ENCODE measurements around the gene TAMALIN.

The TAMALIN gene

GRCh38 chr12:51985154-51985835 is 21.5 kb upstream of the TAMALIN start:
- no peak overlapping the region for H3K4me3 ChIP-seq (ENCODE audit: low read depth, low read length)
- no peak for DNase-seq
- H3K27me3 ChIP-seq (ENCODE audit: insufficient read depth, low read depth, severe bottlenecking) = no peaks in the 10 kb centered on the region
- no peak overlapping the region for H3K27ac ChIP-seq
- H3K9me3 ChIP-seq (ENCODE audit: severe bottlenecking) = no peaks in the 10 kb centered on the region
- TF ChIP-seq, protein P1, sequence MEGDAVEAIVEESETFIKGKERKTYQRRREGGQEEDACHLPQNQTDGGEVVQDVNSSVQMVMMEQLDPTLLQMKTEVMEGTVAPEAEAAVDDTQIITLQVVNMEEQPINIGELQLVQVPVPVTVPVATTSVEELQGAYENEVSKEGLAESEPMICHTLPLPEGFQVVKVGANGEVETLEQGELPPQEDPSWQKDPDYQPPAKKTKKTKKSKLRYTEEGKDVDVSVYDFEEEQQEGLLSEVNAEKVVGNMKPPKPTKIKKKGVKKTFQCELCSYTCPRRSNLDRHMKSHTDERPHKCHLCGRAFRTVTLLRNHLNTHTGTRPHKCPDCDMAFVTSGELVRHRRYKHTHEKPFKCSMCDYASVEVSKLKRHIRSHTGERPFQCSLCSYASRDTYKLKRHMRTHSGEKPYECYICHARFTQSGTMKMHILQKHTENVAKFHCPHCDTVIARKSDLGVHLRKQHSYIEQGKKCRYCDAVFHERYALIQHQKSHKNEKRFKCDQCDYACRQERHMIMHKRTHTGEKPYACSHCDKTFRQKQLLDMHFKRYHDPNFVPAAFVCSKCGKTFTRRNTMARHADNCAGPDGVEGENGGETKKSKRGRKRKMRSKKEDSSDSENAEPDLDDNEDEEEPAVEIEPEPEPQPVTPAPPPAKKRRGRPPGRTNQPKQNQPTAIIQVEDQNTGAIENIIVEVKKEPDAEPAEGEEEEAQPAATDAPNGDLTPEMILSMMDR (IDR thresholded peaks at IDR 0.05; ENCODE audit: low read depth, low read length) = no peak
- peaks cover 87% of the 10 kb centered on the region for H3K36me3 ChIP-seq

DNA sequence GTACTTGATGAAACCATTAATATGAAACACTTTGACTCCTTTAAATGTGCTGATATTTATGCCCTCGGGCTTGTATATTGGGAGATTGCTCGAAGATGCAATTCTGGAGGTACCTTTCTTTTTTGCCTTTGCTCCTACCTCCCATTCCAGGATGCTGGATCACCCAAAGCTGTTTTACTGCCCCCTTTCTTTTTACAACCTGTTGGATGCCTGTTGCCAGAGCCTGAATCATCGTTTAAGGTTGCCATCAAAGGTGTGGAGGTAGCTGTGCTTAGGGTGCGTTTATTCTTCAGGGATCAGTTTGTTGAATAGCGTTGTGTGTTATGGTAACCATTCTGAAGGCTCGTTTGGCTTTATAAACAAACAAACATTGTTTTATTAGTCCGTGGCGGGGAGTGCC is 19.9 kb upstream of the TAMALIN start:
- no peak overlapping the region for H3K27ac ChIP-seq
- no peak overlapping the region for H3K4me3 ChIP-seq (ENCODE audit: low read depth, low read length)
- no peaks in the 10 kb centered on the region for H3K27me3 ChIP-seq (ENCODE audit: insufficient read depth, low read depth, severe bottlenecking)
- H3K36me3 ChIP-seq = peaks cover 77% of the 10 kb centered on the region
- TF ChIP-seq, protein P1 (IDR thresholded peaks at IDR 0.05; ENCODE audit: low read depth, low read length) = no peak
- DNase-seq = no peak
- H3K9me3 ChIP-seq (ENCODE audit: severe bottlenecking) = no peaks in the 10 kb centered on the region

- Histone ChIP-seq H3K27ac (no peak overlapping the region), H3K27me3 (ENCODE audit: insufficient read depth, low read depth, severe bottlenecking) (no peaks in the 10 kb centered on the region), H3K9me3 (ENCODE audit: severe bottlenecking) (no peaks in the 10 kb centered on the region), H3K4me3 (ENCODE audit: low read depth, low read length) (no peak overlapping the region), H3K36me3 (peaks cover 60% of the 10 kb centered on the region)
- TF ChIP-seq, protein P1 (IDR thresholded peaks at IDR 0.05; ENCODE audit: low read depth, low read length) = no peak
- DNase-seq = no peak
Measured at GRCh38 chr12:51992246-51992645, 14.5 kb upstream of the TAMALIN start.

DNA sequence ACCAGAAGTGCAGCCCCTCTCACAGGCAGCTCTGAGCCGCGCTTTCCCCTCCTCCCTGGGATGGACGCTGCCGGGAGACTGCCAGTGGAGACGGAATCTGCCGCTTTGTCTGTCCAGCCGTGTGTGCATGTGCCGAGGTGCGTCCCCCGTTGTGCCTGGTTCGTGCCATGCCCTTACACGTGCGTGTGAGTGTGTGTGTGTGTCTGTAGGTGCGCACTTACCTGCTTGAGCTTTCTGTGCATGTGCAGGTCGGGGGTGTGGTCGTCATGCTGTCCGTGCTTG is 12.3 kb upstream of the TAMALIN start:
- Histone ChIP-seq H3K4me3 (ENCODE audit: low read depth, low read length) (no peak overlapping the region), H3K9me3 (ENCODE audit: severe bottlenecking) (no peaks in the 10 kb centered on the region), H3K27me3 (ENCODE audit: insufficient read depth, low read depth, severe bottlenecking) (no peaks in the 10 kb centered on the region), H3K36me3 (peaks cover 67% of the 10 kb centered on the region), H3K27ac (no peak overlapping the region)
- DNase-seq = no peak
- TF ChIP-seq, protein P1 (IDR thresholded peaks at IDR 0.05; ENCODE audit: low read depth, low read length) = no peak

DNA sequence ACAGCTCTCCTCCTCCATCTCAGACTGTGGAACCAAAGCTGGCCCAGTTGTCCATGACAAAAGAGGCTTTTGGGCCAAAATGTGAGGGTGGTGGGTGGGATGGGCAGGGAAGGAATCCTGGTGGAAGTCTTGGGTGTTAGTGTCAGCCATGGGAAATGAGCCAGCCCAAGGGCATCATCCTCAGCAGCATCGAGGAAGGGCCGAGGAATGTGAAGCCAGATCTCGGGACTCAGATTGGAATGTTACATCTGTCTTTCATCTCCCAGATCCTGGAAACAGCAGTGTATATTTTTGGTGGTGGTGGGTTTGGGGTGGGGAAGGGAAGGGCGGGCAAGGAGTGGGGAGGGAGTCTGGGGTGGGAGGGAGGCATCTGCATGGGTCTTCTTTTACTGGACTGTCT is 11.8 kb upstream of the TAMALIN start:
- H3K27me3 ChIP-seq (ENCODE audit: insufficient read depth, low read depth, severe bottlenecking) = no peaks in the 10 kb centered on the region
- H3K27ac ChIP-seq = no peak overlapping the region
- no peak for DNase-seq
- no peaks in the 10 kb centered on the region for H3K9me3 ChIP-seq (ENCODE audit: severe bottlenecking)
- peaks cover 63% of the 10 kb centered on the region for H3K36me3 ChIP-seq
- TF ChIP-seq, protein P1 (IDR thresholded peaks at IDR 0.05; ENCODE audit: low read depth, low read length) = no peak
- no peak overlapping the region for H3K4me3 ChIP-seq (ENCODE audit: low read depth, low read length)

DNA sequence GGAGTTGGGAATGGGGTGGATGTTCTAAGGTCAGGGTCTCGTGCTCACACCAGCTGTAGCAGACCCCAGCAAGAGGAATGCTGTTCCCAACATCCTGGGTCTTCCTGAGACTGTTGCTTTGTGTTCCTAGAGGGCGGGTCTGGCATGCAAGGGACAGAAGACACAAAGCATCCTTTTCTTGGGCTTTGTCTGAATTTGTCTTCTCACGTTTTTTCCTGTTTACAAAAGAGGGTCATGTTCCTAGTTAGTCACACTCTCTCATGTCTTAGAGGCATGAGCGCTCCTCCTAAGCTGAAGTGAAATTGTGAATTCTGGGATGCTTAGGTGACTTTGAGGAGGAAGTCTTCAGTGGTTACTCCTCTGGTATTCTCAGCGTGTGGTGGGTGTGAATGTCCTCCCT is 9.6 kb upstream of the TAMALIN start:
- Histone ChIP-seq H3K36me3 (peaks cover 54% of the 10 kb centered on the region), H3K9me3 (ENCODE audit: severe bottlenecking) (no peaks in the 10 kb centered on the region), H3K4me3 (ENCODE audit: low read depth, low read length) (no peak overlapping the region), H3K27me3 (ENCODE audit: insufficient read depth, low read depth, severe bottlenecking) (no peaks in the 10 kb centered on the region), H3K27ac (no peak overlapping the region)
- no peak for DNase-seq
- TF ChIP-seq, protein P1 (IDR thresholded peaks at IDR 0.05; ENCODE audit: low read depth, low read length) = no peak
